WI38 (cell line): ENCODE results near the gene RBFOX2.

Source experiments
- H3K4me3 ChIP-seq: 2 replicates; pipeline ENCODE4 v1.5.1; 2011; ENCODE audit warnings: low read depth, mild to moderate bottlenecking, control low read depth, low read length
- TF ChIP-seq, protein P1 (sequence below): IDR thresholded peaks from 2 replicates; pipeline ENCODE4 v1.5.1; 2012; ENCODE audit warnings: low read depth, mild to moderate bottlenecking, control low read depth, low read length

Gene RBFOX2

DNA sequence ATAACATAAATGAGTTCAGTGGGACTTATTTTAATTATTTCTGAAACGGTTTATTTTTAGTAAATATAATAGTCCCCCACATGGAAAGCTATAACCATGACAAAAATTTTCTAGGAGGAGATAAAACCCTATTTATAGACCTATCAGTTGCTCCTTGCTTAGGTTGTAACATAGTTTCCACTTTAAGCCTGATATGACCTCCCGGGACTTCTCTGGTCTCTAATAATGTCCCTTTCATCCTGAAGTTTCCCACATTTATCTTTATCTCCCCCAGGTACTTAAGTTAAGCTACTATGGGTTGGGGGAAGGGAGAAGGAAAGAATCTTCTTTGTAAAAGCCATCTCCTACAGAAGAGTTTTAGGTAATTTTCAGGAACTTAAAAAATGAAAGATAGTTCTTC lies 117.7 kb downstream of the RBFOX2 start:
- TF ChIP-seq, protein P1, sequence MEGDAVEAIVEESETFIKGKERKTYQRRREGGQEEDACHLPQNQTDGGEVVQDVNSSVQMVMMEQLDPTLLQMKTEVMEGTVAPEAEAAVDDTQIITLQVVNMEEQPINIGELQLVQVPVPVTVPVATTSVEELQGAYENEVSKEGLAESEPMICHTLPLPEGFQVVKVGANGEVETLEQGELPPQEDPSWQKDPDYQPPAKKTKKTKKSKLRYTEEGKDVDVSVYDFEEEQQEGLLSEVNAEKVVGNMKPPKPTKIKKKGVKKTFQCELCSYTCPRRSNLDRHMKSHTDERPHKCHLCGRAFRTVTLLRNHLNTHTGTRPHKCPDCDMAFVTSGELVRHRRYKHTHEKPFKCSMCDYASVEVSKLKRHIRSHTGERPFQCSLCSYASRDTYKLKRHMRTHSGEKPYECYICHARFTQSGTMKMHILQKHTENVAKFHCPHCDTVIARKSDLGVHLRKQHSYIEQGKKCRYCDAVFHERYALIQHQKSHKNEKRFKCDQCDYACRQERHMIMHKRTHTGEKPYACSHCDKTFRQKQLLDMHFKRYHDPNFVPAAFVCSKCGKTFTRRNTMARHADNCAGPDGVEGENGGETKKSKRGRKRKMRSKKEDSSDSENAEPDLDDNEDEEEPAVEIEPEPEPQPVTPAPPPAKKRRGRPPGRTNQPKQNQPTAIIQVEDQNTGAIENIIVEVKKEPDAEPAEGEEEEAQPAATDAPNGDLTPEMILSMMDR: no peak
- H3K4me3 ChIP-seq: no peak overlapping the region

DNA sequence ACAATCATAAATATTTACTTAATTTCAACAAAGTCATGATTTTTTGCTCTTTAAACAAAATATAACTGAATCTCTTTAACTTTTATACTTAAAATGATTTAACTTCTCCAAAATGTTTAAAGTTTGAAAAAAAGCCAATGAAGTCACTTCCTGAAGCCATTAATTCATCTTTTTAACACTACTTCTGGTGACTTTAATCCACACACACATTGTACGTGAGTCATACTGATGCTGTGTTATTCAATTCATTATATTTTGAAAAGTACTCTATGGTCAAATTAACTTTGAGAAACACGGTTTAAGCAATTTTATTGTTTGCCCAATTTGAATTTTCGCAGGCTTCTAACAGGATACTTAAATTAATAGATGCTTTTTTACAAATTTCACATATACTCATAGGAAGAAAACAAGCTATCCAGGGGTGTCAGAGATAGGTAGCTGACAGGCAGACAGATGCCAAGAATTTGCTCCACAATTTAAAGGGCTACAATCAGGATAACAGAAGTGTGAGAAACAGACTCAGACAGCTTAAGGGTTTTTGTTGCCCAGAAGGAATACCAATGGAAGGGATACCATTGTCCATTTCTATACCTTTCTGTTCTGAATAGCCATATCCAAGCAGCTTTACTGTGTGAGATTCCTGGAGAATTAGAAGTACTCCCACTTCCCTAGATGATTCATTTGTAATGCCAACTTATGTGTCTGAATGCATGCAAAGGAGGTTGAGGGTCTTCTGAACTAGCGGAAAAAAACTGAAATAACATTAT lies 118.4 kb downstream of the RBFOX2 start:
- no peak overlapping the region for H3K4me3 ChIP-seq
- TF ChIP-seq, protein P1: no peak

DNA sequence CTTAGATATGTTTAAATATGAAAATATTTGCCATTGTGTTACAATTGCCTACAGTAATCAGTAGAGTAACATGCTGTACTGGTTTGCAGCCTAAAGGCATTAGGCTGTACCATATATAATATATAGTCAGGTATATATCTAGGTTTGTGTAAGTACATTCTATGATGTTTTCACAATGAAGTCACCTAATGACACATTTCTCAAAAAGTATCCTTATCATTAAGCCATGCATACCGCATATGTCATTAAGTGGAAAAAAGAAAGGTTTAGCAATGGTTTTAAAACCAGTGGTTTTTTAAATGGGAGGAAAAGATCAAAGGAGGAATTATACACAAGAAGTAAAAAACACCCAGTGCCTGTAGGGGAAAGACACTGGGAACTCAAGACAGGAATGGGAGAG lies 122.7 kb downstream of the RBFOX2 start:
- TF ChIP-seq, protein P1: no peak

DNA sequence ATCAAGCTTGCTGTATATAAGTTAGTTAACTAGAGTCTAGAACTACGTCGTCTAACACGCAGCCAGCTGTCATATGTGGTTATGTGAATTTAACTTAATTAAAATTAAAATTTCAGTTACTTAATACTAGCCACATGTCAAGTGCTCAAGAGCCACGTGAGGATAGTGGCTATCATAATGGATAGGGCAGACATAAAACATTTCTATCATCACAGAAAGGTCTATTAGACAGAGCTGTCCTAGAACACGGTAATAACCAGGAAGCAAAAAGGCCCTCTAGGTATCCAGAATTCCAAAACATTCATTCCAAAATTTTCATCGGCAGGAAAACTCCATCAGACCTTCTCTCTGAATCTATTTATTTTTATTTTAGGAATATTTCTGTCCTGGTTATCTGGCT lies 123.9 kb downstream of the RBFOX2 start:
- TF ChIP-seq, protein P1: no peak
- no peak overlapping the region for H3K4me3 ChIP-seq

More for the DNA sequence above, 122.7 kb downstream of the RBFOX2 start:
- H3K4me3 ChIP-seq: no peak overlapping the region

DNA sequence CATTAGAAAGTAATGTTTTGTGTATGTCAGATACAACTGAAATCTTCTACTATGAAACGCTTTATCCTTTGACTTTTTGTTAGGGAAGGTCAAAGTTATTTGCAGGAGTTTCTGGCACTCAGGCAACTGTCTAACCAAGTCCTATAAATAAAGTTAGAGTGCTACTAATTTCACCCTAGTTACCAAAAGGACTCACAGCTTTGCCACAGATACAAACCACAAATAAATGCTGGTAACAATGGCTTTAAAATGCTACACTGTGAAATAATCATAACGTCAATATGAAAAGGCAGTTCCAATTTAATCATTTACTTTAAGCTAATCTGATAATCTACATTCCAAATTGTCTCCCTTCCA lies 124.3 kb downstream of the RBFOX2 start:
- H3K4me3 ChIP-seq: no peak overlapping the region
- TF ChIP-seq, protein P1: no peak

DNA sequence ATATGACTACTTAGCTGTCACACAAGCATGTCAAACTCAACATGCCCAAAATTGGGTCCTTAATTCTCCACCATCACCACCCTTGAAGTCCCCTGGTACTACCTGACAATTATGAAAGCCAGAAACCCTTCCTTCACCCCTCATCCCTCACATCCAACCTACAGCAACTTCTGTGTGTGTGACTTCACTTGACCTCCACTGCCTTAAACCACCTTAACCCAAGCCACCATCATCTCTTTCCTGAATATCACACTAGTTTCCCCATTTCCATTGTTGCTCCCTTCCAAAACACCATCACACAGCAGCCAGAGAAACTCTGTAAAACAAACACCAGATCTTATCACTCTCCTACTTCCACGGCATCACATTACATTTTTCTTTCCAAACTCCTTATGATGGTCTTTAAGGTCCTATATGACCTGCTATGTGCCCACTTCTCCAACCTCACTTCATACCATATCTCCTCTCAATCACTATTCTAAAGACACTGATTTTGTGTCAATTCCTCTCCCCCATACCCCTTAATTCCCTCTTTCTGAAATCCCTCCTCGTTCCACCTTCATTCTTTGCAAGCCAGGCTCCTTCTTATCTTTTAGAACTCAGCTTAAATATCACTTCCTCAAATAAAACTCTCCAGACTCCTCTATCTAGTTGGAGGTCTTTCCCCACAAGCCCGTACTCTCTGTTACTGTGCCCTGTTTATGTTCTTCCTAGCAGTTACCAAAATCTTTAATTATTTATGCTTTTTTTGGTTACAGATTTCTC lies 124.9 kb downstream of the RBFOX2 start:
- TF ChIP-seq, protein P1: no peak
- H3K4me3 ChIP-seq: no peak overlapping the region
